HuH-7.5 (cell line): ENCODE data around the gene NACAD.
A peak's percentile ranks its signal among the peaks of the same experiment; 100 is the strongest.

Experiments used
- DNase-seq: peaks from one replicate; pipeline ENCODE4 v3.0.0; 2011; ENCODE audit warnings: low spot score

Gene NACAD, protein sequence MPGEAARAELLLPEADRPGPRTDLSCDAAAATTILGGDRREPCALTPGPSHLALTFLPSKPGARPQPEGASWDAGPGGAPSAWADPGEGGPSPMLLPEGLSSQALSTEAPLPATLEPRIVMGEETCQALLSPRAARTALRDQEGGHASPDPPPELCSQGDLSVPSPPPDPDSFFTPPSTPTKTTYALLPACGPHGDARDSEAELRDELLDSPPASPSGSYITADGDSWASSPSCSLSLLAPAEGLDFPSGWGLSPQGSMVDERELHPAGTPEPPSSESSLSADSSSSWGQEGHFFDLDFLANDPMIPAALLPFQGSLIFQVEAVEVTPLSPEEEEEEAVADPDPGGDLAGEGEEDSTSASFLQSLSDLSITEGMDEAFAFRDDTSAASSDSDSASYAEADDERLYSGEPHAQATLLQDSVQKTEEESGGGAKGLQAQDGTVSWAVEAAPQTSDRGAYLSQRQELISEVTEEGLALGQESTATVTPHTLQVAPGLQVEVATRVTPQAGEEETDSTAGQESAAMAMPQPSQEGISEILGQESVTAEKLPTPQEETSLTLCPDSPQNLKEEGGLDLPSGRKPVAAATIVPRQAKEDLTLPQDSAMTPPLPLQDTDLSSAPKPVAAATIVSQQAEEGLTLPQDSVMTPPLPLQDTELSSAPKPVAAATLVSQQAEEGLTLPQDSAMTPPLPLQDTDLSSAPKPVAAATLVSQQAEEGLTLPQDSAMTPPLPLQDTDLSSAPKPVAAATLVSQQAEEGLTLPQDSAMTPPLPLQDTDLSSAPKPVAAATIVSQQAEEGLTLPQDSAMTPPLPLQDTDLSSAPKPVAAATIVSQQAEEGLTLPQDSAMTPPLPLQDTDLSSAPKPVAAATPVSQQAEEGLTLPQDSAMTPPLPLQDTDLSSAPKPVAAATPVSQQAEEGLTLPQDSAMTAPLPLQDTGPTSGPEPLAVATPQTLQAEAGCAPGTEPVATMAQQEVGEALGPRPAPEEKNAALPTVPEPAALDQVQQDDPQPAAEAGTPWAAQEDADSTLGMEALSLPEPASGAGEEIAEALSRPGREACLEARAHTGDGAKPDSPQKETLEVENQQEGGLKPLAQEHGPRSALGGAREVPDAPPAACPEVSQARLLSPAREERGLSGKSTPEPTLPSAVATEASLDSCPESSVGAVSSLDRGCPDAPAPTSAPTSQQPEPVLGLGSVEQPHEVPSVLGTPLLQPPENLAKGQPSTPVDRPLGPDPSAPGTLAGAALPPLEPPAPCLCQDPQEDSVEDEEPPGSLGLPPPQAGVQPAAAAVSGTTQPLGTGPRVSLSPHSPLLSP (N-terminal part only)

DNA sequence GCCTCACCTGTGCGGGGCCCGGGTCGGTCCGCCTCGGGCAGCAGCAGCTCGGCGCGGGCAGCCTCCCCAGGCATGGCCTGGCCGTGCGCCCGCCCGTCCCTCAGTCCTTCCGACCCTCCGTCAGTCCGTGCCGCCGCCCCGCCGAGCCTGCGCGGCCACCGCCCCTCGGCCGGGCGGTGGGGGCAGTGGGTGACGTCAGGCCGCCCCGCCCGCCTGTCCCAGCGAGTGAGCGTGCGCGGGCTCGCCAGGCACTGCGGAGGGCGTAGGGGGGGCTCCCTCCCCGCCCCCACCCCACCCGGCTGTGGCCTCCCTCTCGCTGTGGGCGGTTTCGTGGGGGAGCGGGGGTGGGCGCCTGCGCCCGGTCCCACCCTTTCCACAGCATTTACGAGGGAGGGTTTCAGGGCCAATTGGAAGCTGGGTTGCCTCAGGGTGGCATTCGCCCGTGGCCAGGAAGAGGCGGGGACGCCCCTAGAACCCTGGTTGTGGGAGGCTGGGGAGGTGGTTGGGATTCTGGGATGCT is at the start of gene NACAD:
Gene NACAD, minus strand, starts transcription at position 149 of the 520 bp plus-strand sequence. Its CDS starts 75 bp downstream, at position 74.
- DNase-seq, result no peak

- DNase-seq, result peak; percentile 87
Observed at GRCh38 chr7:45136106-45137060, 47.6 kb upstream of the NACAD start.

DNA sequence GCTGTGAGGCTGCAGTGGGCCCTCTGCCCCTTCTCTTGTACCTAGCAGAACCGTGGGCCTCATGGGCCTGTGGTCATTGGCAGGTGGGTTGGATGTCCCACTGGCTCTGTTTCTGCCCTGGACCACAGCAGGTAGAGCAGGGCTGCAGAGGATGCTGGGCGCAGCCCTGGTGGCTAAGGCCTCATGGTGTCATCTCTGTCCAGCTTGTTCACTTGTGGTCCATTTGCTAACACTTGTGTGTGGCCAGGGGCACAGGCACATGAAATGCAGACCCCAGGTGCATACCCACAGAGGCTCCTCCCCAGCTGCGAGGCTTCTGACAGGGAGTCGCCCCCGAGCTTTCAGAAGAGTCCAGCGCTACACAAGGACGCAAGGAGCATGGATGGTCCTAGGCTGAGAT is 45.1 kb upstream of the NACAD start:
- DNase-seq, result no peak

- DNase-seq, result no peak
Observed at GRCh38 chr7:45133352-45133751, 44.6 kb upstream of the NACAD start.

DNA sequence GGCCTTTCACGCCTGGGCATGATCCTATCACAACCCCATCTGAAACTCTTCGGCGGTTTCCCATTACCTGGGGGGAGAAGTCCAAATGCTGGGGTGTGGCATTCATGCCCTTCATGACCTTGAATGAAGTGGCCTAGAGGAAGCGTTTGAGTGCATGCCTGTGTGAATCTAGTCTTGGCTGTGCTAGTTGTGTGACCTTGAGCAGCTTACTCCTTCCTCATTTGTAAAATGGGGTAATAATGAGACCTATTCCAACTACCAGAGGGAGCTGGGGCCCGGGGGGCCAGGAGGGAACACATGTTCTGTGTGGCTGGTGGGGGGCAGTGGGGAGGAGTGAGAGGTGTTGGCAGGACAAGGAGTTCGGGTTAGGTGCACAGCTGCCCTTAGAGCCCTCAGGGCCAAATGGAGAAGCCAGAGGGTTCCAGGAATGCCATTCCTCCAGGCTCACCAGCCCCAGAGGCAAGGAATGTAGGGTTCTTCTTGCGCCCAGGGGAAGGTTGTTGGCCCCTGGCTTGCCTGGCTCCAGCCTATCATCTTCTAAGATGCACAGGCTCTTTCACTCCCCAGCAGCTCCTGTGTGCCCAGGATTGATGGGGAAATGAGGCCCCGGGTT is 44.0 kb upstream of the NACAD start:
- DNase-seq, result no peak

DNA sequence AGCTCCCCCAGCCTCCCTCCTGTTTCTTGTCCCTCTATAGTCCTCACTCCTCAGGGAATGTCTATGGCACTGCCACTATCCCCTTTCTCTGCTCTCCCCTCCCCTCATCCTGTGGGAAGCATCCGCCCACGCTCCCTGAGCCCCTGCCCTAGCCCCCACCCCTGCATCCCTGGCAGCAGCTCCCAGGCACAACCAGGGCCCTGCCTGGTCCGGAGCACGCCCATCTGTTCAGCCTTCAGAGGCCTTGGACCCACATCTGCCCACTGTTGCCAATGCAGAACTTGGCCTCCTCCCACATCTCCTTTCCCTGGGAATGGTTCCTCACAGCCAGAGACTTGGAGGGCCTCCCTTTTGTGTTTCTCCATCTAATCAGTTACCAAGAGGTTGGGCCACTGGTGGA is 43.1 kb upstream of the NACAD start:
- no peak for DNase-seq

DNA sequence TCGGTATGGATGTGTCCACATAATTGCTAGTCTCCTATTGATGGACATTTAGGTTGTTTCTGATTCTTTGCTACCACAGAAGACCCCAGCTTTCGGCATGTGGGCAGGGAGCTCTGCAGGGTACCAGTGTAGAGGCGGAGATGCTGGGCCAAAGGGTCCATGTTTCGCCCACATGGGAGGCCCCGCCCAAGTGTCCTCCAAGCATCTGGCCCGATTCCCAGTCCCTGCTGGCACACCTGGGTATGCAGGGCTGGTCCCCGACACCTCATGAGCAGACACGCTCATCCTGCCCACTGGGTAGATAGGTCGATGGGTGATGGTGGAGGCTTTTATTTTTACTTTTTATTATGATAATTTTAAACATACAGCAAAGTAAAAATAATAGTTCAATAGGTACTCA is 42.1 kb upstream of the NACAD start:
- no peak for DNase-seq

- DNase-seq, result no peak
Observed at GRCh38 chr7:45129906-45130305, 41.1 kb upstream of the NACAD start.

DNA sequence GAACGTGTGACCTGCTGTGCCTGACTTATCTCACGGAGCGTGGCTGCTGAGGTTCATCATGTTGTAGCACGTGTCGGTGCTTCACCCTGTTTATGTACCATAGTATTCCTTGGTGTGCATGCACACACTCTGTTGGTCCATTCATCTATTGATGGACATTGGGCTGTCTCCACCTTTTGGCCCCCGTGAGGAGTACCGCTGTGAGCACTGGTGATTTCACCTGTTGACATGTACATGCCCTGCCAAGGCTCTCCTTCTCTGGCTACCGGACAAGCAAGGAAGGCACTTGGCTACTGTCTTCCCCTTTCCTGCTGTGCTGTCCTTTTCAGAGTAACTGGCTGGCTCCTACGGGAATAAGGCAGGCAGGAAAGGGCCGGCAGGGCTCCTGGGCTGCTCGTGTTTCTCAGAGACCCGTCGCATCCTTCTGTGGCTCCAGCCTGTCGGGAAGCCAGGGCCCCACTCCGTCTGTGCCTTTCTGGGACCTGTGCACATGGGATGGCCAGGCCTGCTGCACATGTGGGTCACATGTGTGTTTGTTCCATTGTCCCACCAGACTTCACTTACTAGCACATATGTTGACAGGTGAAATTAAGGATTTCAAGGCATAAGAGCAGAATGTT is 40.5 kb upstream of the NACAD start:
- no peak for DNase-seq

DNA sequence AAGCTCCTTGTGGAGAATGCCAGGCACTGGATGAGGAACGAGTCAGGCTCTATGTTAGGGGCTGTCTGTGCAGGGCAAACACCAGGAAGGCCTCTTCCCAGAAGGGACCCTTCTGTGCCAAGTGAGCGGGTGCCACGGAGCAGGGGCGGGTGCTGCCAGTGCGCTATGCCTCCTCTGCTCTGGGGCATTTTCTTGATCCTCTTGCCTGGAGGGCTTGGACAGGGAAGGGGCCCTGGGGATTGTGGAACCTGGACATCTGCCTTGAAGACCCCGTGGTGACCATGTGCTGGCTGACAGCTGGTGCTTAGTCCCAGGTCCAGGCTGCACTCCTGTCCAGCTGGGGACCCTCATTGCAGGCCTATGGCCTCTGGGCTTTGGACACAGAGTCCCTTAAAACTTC is 38.2 kb upstream of the NACAD start:
- no peak for DNase-seq

GRCh38 chr7:45126201-45126600 is 37.4 kb upstream of the NACAD start:
- DNase-seq, result no peak

DNA sequence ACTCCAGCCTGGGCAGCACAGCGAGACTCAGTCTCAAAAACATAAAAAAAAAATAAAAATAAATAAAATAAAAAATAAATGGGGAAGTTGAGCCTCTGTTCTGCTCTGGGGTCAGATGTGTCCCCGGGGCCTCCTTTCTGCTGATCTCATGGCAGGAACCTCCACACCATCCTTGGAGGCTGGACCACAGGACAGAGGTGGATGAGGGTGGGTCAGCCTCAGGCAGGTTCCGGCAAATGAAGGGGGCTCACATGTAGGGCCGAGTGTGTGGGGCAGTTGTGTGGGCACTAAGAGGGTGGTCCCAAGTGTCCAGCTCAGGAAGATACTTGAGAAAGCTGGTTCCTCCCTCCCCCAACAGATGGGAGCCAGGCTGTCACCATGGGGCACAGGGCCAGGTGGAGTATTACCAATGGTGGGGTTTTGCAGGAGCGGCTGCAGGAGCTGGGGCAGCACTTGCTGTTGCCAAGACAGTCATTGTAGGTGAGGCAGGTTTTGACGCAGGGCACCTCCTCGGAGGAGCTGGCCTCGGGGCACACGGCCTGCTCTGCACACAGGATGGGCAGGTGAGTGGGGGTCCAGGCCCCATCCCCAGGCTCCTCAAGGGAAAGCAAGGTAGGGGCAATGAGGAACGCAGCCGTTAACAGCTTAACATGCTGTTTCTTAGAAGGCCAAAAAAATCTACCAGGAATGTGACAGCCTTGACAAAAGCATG is 36.6 kb upstream of the NACAD start:
- no peak for DNase-seq

DNA sequence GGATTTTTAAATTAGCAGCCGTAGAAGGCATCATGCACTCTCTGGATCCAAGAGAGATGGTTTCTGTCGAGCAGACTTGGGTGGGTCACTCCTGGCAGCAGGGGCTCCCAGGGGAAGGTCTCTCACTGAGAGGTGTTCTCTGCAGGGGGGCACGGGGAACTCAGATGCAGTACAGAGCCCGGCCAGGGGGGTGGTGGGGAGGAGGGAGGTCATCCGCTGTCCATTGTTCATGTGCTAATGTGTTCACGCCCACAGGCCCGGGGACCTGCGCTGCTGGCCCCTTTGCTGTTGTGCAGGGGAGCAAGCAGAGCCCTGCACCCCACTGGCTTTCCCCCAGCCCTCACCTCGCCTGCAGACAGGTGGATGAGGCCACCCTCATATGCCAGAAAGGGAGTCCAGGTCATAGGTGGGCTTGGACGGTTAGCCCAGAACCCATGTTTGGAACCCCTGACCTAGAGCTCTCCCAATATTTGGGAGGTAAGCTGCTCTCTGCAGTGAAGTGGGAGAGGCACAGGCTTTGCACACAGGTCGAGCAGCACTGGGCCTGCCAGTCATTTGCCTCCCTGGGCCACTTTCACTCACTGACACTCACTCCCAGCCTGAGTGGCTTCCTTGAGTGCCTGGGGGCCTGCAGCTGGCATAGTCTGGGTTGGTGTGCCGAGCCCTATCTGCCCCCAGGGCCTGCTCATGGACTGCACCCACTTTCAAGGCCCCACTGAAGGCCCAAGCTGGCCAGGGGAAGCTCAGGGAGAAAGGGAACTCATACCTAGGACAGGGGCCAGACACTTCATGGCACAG is 35.3 kb upstream of the NACAD start:
- DNase-seq, result no peak

GRCh38 chr7:45122975-45123860 is 34.4 kb upstream of the NACAD start:
- no peak for DNase-seq

DNA sequence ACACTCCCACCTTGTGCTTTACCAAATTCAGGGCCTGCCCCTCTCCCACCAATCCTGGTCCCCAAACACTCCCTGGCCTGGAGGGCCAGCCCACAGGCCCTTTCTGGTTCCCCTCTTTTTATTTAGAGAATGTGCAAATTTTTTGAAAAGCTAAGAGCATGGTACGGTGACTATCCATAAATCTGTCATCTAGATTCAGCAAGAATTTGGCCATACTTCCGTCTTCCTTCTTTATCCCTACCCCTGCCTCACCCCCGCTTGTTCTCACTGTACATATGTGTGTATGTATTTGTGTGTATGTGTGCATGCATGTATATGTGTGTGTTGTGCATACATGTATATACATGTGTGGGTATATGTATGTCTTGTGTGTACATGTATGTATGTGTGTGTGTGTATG is 30.8 kb upstream of the NACAD start:
- no peak for DNase-seq

DNA sequence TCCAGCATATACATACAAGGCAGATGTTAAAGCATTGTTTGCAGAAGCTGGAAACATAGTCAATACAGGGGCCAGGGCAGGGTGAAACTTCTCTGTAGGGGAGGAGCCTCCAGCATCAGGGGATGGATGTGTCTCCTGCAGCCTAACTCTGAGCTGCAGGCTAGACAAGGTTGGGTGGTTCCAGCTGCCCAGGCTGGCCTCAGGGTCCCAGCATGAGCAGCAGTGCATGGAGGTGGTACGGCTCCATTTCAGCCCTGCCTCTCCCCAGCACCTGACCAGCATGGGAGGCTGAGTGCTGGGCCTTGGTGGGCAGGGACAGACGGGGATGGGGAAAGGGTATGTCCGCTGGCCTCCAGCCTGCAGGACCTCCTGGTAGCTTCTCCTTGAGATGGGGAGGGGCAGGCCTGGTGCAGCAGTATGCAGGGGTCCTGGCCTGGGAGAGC is 30.1 kb upstream of the NACAD start:
- DNase-seq, result no peak

DNA sequence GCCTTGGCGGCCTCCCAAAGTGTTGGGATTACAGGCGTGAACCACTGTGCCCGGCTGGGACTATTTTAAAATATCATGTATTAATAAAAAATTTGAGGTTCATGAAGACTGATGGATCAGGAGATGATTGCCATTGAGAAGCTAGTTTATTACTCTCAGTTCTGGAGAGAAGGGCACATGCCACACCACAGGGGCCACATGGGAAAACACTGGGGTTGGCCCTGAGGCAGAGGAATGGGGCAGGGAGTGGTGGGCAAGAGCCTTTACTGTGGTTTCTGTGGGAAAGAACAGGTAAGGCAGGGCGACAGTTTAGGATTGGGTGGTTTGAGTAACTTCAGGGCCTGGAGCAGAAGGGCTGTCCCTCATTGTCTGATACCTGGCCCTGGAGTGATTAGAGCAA is 29.5 kb upstream of the NACAD start:
- DNase-seq, result no peak
